A549 (cell line): ENCODE data around the gene MTA3. TPM values are rescaled to one million over a fixed set of nuclear protein-coding genes. Genes with fewer than 3 reads are reported as not detected.

Source experiments
- ATAC-seq, 2 experiments: fragments of 200-7000 bp in 1 of 2; fragments of >200 bp in 1 of 2; cut with Nextera tagmentation in 1 of 2; cut with Tn5 transposase in 1 of 2; 3 replicates each; pipeline versions ENCODE4 v1.8.0 to v1.9.1; 2018 to 2020; ENCODE audit warnings: mild to moderate bottlenecking in 1 of 2, moderate library complexity in 1 of 2
- CTCF ChIA-PET: fragments of 300-600 bp; sonication (Branson Sonifier 250); formaldehyde crosslinking; extraction: SDS; loops from one replicate; lab custom pipeline; 2021; ENCODE audit warnings: antibody characterized with exemption, inconsistent platforms; lab: Yijun Ruan, JAX
- POLR2A ChIA-PET: fragments of 350-600 bp; formaldehyde crosslinking; extraction: SDS; loops from one replicate; lab custom pipeline; 2021; ENCODE audit warnings: antibody characterized with exemption, inconsistent platforms; lab: Yijun Ruan, JAX
- DNase-seq, 2 experiments: peaks; one replicate each; pipeline versions ENCODE4 v3.0.0 to v3.0.0-alpha.2; 2011 to 2016; ENCODE audit warnings: low read depth in 1 of 2, low spot score in 1 of 2
- FAIRE-seq: peaks from 2 replicates; lab custom pipeline; 2011; peaks lifted over from hg19 to GRCh38; lab: Jason Lieb, UNC
- H3K27ac ChIP-seq, 2 experiments: fragments of >200 bp; sonication (Bioruptor Twin); formaldehyde crosslinking; 3 replicates each; pipeline ENCODE4 v1.5.1; 2016 to 2017
- H3K4me1 ChIP-seq: fragments of >200 bp; sonication (Bioruptor Twin); formaldehyde crosslinking; 3 replicates; pipeline ENCODE4 v1.6.1; 2016
- H3K4me2 ChIP-seq: fragments of >200 bp; sonication (Bioruptor Twin); formaldehyde crosslinking; 3 replicates; pipeline ENCODE4 v1.6.1; 2016
- H3K4me3 ChIP-seq: fragments of >200 bp; sonication (Bioruptor Twin); formaldehyde crosslinking; 3 replicates; pipeline ENCODE4 v1.5.1; 2016
- H3K9me3 ChIP-seq: fragments of >200 bp; sonication (Bioruptor Twin); formaldehyde crosslinking; 3 replicates; pipeline ENCODE4 v1.6.1; 2016
- ATOH8 ChIP-seq: fragments of 250-450 bp; sonication (Bioruptor Pico); IDR thresholded peaks from 2 replicates; pipeline ENCODE4 v1.5.0; 2020; ENCODE audit warnings: low read depth, mild to moderate bottlenecking, moderate library complexity
- CEBPB ChIP-seq, 2 experiments: fragments of >200 bp in 1 of 2; sonication (Bioruptor Twin) in 1 of 2; formaldehyde crosslinking in 1 of 2; IDR thresholded peaks; 2 replicates each; pipeline ENCODE4 v1.6.1; 2012 to 2016
- CHD2 ChIP-seq: fragments of 150-350 bp; IDR thresholded peaks from 2 replicates; pipeline ENCODE4 v1.6.1; 2014; ENCODE audit warnings: low read length; ENCODE audit not compliant: partially characterized antibody
- CHD4 ChIP-seq: fragments of 200-600 bp; sonication (generic); IDR thresholded peaks from 2 replicates; pipeline ENCODE4 v1.6.1; 2016; ENCODE audit warnings: antibody characterized with exemption, mild to moderate bottlenecking, borderline replicate concordance
- CTCF ChIP-seq: fragments of >200 bp; sonication (Bioruptor Twin); formaldehyde crosslinking; IDR thresholded peaks from 3 replicates; pipeline ENCODE4 v1.5.1; 2016
- E2F6 ChIP-seq: IDR thresholded peaks from 2 replicates; pipeline ENCODE4 v1.6.1; 2012; ENCODE audit warnings: low read depth, borderline replicate concordance
- EHF ChIP-seq: fragments of 250-450 bp; sonication (Bioruptor Pico); IDR thresholded peaks from 2 replicates; pipeline ENCODE4 v1.5.0; 2020; ENCODE audit warnings: mild to moderate bottlenecking
- ELK1 ChIP-seq: fragments of 150-350 bp; IDR thresholded peaks from 2 replicates; pipeline ENCODE4 v1.6.1; 2014; ENCODE audit warnings: low read depth, mild to moderate bottlenecking, low read length
- HDAC2 ChIP-seq: fragments of 200-600 bp; sonication (generic); IDR thresholded peaks from 2 replicates; pipeline ENCODE4 v1.6.1; 2016
- HES2 ChIP-seq: fragments of >200 bp; sonication (Bioruptor Twin); formaldehyde crosslinking; IDR thresholded peaks from 2 replicates; pipeline ENCODE4 v1.6.1; 2016
- HOXA7 ChIP-seq: fragments of 250-450 bp; sonication (Bioruptor Pico); IDR thresholded peaks from 2 replicates; pipeline ENCODE4 v1.5.0; 2020; ENCODE audit warnings: mild to moderate bottlenecking, moderate library complexity
- HOXB13 ChIP-seq: fragments of 250-450 bp; sonication (Bioruptor Pico); IDR thresholded peaks from 2 replicates; pipeline ENCODE4 v1.5.0; 2020; ENCODE audit warnings: low read depth, mild to moderate bottlenecking, moderate library complexity
- HOXB5 ChIP-seq: fragments of 250-450 bp; sonication (Bioruptor Pico); IDR thresholded peaks from 2 replicates; pipeline ENCODE4 v1.5.0; 2020; ENCODE audit warnings: mild to moderate bottlenecking, moderate library complexity
- MYC ChIP-seq: IDR thresholded peaks from 2 replicates; pipeline ENCODE4 v1.6.1; 2012; ENCODE audit warnings: mild to moderate bottlenecking, inconsistent platforms, low read length, improper control_type of control experiment, borderline replicate concordance
- NPAS2 ChIP-seq: fragments of 250-450 bp; sonication (Bioruptor Pico); IDR thresholded peaks from 2 replicates; pipeline ENCODE4 v1.8.0; 2022; ENCODE audit warnings: mild to moderate bottlenecking, moderate library complexity, borderline replicate concordance
- NR3C1 ChIP-seq: fragments of >200 bp; sonication (Bioruptor Twin); formaldehyde crosslinking; IDR thresholded peaks from 3 replicates; pipeline ENCODE4 v1.6.1; 2017
- PHF8 ChIP-seq: fragments of 200-600 bp; sonication (generic); IDR thresholded peaks from 2 replicates; pipeline ENCODE4 v1.6.1; 2016; ENCODE audit warnings: low read depth, mild to moderate bottlenecking, antibody characterized with exemption, moderate library complexity, borderline replicate concordance
- POLR2A ChIP-seq: IDR thresholded peaks from 2 replicates; pipeline ENCODE4 v1.6.1; 2012; ENCODE audit warnings: mild to moderate bottlenecking, low read length
- RCOR1 ChIP-seq: fragments of 150-350 bp; IDR thresholded peaks from 2 replicates; pipeline ENCODE4 v1.6.1; 2014; ENCODE audit warnings: antibody characterized with exemption, low read length, low read depth
- RFX5 ChIP-seq: fragments of 450-650 bp; IDR thresholded peaks from 2 replicates; pipeline ENCODE4 v1.7.1; 2014; ENCODE audit warnings: antibody characterized with exemption, mild to moderate bottlenecking, moderate library complexity
- RNF2 ChIP-seq: fragments of 200-600 bp; sonication (generic); IDR thresholded peaks from 2 replicates; pipeline ENCODE4 v1.6.1; 2016; ENCODE audit warnings: low read depth, mild to moderate bottlenecking, antibody characterized with exemption, moderate library complexity, borderline replicate concordance
- SMC3 ChIP-seq: fragments of >200 bp; sonication (Bioruptor Twin); formaldehyde crosslinking; IDR thresholded peaks from 3 replicates; pipeline ENCODE4 v1.6.1; 2018; ENCODE audit warnings: inconsistent platforms
- TFCP2L1 ChIP-seq: fragments of 250-450 bp; sonication (Bioruptor Pico); IDR thresholded peaks from 2 replicates; pipeline ENCODE4 v1.5.0; 2021; ENCODE audit warnings: mild to moderate bottlenecking
- USF2 ChIP-seq: fragments of 450-650 bp; IDR thresholded peaks from 2 replicates; pipeline ENCODE4 v1.6.1; 2014; ENCODE audit warnings: antibody characterized with exemption
- WGBS: methylation state at CpG from one replicate; pipeline ENCODE4 v1.1.6; 2017; ENCODE audit errors: missing lambda C conversion rate; 5-methylcytosine and 5-hydroxymethylcytosine counted together
- polyA plus RNA-seq, 4 experiments: library from polyadenylated mRNA; depleted of rRNA in 3 of 4; stranded (reverse); fragments of >200 nt; fragmentation: RNase III in 1 of 4; extraction: RNeasy Plus Mini Kit Qiagen cat#74134 plus additional on column Dnase treatment in 1 of 4; gene quantifications; 2 replicates in 3 of 4; 3 replicates in 1 of 4; pipeline ENCODE4 v1.2.3, GENCODE V29; 2011 to 2017

MTA3 gene
- polyA plus RNA-seq, 2 of the 4 experiments (the other 2 are of a cell fraction): 49.3 to 74.1 TPM

- no peaks in the 10 kb centered on the region for H3K4me1 ChIP-seq
- no peak overlapping the region for H3K27ac ChIP-seq
- no peak for ATAC-seq
- peak; percentile 56 for FAIRE-seq
- WGBS: 90% methylated on average over 1 of the region's 1 CpG
- POLR2A ChIA-PET: no interaction called here
- CTCF ChIA-PET: interaction anchor here (1.0 to 1.6 kb wide), 2 partner anchors 8 to 10 kb away, joined by 4 read pairs; no protein-coding TSS in a partner anchor
- no peak for DNase-seq
- TF ChIP-seq E2F6 (no peak), CHD2 (no peak), CHD4 (no peak), HOXB13 (CRISPR knock-in tag) (no peak), SMC3 (no peak), MYC (no peak), HOXA7 (CRISPR knock-in tag) (no peak), CEBPB (IDR thresholded peaks at IDR 0.05) (no peak), HES2 (no peak), NR3C1 (no peak), EHF (CRISPR knock-in tag) (no peak), ELK1 (no peak), RNF2 (no peak), RCOR1 (no peak)
- H3K4me2 ChIP-seq: no peak overlapping the region
- H3K9me3 ChIP-seq: no peaks in the 10 kb centered on the region
- H3K4me3 ChIP-seq: no peak overlapping the region
Measured at GRCh38 chr2:42758751-42759150, 190.3 kb downstream of the MTA3 start.

- no peak for TF ChIP-seq HOXB13 (CRISPR knock-in tag)
- TF ChIP-seq HDAC2: no peak
- no peak for TF ChIP-seq CTCF
- no peak for TF ChIP-seq NPAS2 (CRISPR knock-in tag)
- no peak for TF ChIP-seq HOXB5 (CRISPR knock-in tag)
- no peak for TF ChIP-seq TFCP2L1 (CRISPR knock-in tag)
- no peak for TF ChIP-seq MYC
- TF ChIP-seq, all 56 proteins: peak for 0
- H3K4me1 ChIP-seq: no peaks in the 10 kb centered on the region
- H3K4me3 ChIP-seq: no peak overlapping the region
- WGBS: 80% methylated on average over 9 of the region's 9 CpGs
- H3K9me3 ChIP-seq: no peaks in the 10 kb centered on the region
- CTCF ChIA-PET: no interaction called here
- no peak overlapping the region for H3K27ac ChIP-seq
- POLR2A ChIA-PET: no interaction called here
- ATAC-seq (no peak), FAIRE-seq (no peak), DNase-seq (no peak)
- no peak overlapping the region for H3K4me2 ChIP-seq
Measured at GRCh38 chr2:42761554-42761953, 193.1 kb downstream of the MTA3 start.

GRCh38 chr2:42762155-42762554 lies 193.7 kb downstream of the MTA3 start:
- no peak overlapping the region for H3K27ac ChIP-seq
- TF ChIP-seq PHF8 (no peak), EHF (CRISPR knock-in tag) (no peak), TFCP2L1 (CRISPR knock-in tag) (no peak), POLR2A (no peak), HOXA7 (CRISPR knock-in tag) (no peak), ATOH8 (no peak), RFX5 (no peak), USF2 (no peak)
- DNase-seq: no peak
- no peaks in the 10 kb centered on the region for H3K4me1 ChIP-seq
- no peak for FAIRE-seq
- POLR2A ChIA-PET: no interaction called here
- no peak for ATAC-seq
- no peak overlapping the region for H3K4me2 ChIP-seq
- WGBS: 85% methylated on average over 5 of the region's 5 CpGs
- CTCF ChIA-PET: no interaction called here
- H3K4me3 ChIP-seq: no peak overlapping the region
- no peaks in the 10 kb centered on the region for H3K9me3 ChIP-seq
